HG02970 (cell line): ENCODE measurements around the gene RARRES1.
A peak's percentile ranks its signal among the peaks of the same experiment; 100 is the strongest.

ENCODE experiments used
- ATAC-seq: cut with Tn5 transposase; IDR thresholded peaks from one replicate; pipeline ENCODE4 v1.9.1; 2021; ENCODE audit warnings: mild to moderate bottlenecking, moderate library complexity, moderate number of reproducible peaks; ENCODE audit not compliant: unreplicated experiment, low FRiP score

Gene RARRES1

DNA sequence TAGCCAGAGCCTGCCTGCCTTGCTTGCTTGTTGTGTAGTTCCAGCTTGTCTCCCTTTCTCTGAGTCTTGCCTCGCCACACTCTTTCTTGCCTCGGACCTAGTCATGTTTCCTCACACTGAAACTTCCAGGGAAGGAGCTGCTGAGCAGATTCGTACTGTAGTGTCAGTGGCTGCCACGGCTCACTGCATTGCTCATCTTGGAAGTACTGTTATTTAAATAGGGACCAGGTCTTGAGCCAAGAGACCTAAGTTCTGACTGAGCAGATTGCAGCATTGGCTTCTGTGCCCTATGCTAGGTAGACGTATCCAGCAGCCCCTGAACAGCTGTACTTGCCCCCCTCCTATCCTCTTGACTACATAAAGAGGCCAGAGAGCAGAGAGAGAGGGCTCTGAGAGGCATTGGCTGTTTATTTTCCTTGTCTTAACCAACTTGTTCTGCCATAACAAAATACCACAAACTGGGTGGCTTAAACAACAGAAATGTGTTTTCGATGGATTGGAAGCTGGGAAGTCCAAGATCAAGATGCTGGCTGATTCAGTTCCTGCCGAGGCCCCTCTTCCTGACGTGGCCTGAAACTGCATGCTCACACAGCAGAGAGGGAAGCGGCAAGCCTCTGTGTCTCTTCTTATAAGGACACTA lies 5.8 kb upstream of the RARRES1 start:
- no peak for ATAC-seq

DNA sequence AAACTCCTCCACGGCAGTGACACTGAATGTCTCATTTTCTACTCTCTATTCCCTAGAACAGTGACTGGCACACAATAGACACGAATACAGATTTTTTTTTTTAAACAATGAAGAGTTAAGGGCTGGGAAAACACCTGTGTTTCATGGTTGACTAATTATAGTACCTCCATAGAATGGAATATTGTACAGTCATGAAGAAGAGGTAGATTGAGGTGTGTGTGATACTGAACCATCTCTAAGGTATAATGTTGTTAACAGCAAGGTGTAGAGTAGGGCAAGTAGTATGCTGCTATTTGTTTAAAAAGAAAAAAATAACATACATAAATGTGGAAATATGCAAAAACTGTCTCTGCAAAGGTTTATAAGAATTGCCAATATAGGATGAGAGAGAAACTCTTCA lies 5.2 kb upstream of the RARRES1 start:
- no peak for ATAC-seq

DNA sequence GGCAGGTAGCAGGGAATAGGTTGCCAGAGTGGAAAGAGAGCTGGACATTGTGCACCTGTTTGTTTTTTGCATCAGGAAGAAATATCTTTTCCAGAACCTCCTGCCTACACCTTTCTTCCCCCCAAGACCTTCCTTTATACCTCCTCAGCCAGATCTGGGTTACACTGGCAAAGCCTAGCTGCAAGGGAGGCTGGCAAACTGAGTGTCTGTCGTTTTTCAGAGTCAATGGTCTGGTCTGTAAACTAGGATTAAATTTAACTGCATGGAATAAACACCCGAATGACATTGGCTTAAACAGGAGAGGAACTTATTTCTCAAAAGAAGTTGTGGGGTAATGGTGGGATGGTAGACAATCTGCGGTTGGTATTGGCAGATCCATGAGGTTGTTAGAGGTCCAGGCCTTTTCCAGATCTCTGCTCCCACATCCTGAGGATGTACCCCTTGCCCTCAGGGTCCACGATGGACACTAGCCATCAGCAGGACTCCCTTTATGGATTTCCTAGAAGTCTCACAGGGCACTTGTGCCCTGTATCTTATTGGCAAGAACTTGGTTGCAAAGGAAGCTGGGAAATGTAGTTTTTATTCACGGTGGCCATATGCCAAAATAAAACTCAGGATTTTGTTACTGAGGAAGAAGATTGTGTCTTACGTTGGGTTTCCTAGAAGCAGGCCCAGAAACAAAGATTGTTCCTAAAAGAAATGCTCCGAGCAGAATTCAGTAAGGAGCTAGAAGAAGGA lies 3.2 kb upstream of the RARRES1 start:
- ATAC-seq, result no peak

DNA sequence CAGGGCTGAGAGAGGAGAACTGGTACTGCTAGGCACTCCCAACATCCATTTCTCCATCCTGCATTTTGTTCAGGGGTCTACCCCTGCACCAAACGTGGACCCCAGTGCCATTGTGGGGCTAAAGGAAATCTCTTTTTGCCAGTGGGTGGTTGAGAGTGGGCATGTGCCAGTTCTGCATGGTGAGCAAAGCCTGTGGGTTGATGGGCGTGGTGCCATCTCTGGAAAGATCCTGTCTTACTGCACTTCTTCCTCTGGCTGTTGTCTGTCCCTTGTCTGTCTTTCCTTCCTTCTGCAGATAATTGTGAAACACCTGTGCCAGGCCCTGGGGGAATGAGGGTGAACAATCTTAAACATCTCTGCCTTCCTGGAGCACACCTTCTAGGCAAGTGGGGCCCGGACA lies 1.4 kb upstream of the RARRES1 start:
- ATAC-seq, result no peak

DNA sequence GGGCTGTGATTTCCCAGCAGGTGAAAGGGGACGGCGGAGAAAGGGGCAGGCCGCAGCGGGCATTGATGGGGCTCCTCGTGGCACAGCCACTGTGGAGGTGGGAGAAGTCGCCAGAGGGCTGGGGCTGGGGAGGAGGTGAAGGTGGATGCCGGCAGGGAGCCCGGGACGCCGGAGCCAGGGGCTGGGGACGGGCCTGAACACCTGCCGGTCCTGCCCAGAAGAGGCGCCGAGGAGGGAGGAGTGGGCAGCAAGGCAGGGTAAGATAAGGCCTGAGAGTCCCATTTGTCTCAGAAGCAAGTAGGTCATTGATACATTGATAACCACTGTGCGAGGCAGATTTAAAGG lies 571 bp upstream of the RARRES1 start:
- ATAC-seq, result no peak

DNA sequence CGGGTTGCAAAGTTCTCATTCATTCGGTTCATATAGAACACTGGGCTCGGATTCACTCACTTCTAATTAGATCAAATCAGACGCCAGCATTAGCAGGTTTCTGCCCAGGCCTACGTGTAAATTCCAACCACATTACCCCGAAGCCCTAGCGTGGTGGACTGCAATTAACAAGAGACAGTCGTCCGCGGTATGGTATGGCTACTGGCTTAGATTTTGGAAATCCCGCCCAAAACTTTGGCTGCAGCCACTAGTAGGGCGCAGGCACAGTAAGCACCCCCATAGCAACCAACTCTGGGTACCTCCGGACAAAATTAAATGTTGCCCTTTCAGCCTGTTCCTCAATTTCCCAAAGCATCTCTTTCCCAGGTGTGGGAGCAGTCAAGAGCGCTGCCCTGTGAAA lies 771 bp downstream of the RARRES1 start:
- no peak for ATAC-seq

DNA sequence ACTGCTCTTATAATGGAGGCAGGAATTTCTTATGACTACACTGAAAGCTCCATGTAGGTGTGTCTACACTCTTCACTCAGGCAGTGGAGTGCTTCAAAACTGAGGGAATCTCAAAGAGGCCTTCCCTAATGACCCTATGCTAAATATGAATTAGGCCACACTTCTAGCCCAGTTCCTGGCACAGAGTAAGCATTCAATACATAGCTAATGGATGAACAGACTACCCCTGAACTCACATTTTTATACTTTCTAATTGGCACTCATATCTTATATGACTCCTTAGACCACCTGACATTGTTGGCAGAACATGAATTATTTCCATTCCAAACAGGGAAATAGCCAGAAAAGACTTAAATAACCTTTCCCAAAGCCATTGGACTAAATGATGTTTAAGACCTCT lies 3.4 kb downstream of the RARRES1 start:
- ATAC-seq, result no peak

DNA sequence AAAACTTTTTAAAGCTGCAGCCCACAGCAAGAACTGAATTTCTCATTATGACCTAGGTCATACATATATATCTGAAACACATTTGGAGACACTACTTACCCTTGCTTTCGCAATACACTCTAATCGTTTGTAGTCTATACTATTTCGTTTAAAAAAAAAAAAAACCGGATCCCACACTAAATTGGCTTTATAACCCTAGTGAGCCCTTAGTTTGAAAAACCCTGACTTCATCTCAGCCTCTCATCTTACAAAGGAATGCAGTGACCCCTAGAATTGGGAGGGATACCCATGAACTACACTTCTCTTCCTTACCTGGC lies 4.2 kb downstream of the RARRES1 start:
- ATAC-seq, result no peak

DNA sequence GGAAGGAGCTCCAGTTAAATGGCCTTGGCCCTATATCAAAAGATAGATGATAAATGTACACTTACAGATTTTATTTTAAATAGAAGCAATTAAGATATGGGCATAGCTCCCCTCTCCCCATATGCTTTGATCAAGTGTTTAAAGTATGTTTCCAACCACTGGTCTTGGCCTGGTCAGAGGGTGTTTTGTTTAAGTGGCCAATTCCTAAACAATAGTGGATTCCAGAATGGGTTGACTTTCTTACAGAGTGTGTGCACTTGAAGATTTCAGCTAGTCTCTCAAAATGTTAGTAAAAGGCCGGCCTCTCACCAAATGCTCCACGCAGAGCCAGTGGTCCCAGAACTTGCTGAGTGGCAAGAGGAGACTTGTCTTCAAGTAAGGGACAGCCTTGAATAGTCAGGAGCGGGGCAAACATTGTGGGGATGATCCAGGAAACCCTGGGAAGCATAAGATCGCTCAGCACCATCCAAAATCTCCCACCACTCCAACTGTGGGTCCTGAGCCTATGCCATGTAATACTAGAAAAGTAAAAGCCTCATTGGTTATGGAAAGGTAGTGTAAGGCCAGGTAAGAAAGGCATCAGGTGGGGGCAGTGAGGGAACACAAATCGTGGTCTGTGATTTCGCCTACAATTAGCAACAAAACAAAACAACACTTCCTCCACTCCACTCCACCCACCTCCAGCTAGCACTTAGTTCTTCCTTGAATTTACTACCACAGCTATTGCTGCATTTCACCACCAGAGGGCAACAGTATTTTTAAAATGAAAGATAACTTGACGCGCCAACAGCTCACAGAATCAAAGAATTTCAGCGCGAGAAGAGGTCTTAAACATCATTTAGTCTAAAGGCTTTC lies 4.8 kb downstream of the RARRES1 start:
- ATAC-seq, result peak; percentile 46

DNA sequence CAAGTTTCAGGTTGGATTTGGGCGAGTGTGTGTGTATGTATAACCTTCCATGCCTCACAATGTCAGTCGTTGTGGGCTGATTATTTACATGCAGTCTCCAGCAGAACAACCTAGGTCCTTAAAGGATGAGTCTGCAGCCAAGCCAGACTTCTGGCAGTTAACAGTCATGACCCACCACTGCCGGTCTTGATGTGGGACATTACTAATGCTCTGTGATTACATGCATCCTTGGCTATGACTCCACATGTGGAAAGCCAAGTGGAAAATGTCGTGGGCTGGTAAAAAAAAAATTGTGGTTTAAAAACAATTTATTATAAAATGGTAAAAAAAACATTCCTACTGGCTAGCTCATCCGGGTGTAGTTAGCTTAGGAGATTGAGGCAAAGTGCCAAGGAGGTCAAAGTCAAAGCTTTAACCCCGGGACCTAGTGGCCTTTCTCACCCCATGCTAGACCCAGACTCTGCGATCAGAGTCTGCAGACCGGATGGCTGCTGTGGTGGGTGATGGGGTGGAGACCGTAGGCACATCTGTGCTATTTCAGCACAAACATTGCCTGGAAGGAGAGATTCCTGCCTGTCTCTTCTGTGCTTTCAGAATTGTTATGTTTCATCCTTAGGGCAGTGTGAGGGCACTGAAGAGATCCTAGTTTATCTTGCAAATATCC lies 6.8 kb downstream of the RARRES1 start:
- ATAC-seq, result no peak

DNA sequence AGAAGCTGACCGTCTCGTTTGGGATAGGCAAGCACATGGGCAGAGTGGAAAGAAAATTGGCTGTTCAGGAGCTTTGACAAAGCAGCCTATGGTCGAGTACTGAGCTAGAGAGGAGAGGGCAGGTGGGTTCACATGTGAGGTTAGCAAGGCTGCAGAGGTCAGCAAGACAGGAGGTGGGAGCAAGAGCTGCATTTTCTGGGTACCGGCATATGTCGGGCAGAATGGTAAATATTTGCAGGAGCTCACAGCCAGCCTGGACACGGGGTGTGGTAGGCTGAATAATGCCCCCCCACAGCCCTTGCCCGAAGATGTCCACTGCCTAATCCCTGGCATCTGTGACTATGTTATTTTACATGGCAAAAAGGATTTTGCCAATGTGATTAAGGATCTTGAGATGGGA lies 8.3 kb downstream of the RARRES1 start:
- no peak for ATAC-seq

DNA sequence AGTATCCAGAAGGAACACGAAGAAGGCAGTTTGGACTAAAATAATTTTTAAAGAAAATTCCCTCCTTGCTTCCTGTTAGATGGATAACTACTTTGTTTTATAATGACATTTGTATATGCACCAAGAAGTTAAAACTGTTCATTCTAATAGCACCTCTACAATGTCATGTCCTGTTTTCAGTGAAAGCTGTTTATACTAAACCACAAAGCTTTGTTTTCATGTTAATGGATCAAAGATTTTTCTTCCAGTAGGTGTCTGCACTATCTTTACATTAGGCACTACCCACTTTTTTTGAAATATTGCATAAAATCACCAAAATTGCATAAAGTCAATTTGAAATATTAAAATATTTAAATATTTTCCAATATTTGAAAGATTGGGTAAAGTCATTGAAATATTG lies 10.1 kb downstream of the RARRES1 start:
- ATAC-seq, result no peak

DNA sequence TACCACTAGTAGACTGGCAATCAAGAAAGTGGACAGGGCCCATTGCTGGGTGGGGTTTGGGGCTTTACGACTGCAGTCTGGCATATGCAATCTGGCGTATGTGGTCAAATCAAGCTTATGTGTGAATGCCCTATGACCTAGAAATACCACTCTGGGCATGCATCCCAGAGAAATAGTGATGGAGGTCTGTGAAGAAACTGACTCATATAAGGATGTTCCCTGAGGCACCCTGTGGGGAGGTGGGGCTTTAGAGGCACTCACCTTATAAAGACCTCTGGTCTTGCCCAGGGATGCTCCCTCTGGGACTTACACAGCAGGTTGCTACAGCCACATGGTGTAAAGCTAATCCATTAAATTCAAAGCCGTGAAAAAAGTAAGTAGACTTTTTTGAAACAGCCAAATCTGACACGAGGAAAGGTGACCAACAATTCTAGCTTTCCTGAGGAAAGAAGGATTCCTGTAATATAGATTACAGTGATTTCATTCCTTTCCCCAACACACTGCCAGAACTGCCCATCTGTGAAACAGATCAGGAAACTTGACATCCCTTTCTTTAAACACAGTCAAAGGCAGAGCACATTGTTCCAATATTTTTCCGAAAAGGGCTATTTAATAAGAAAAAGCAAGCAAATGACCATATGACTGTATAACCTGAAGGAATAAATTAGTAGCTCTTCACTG lies 13.6 kb downstream of the RARRES1 start:
- no peak for ATAC-seq

DNA sequence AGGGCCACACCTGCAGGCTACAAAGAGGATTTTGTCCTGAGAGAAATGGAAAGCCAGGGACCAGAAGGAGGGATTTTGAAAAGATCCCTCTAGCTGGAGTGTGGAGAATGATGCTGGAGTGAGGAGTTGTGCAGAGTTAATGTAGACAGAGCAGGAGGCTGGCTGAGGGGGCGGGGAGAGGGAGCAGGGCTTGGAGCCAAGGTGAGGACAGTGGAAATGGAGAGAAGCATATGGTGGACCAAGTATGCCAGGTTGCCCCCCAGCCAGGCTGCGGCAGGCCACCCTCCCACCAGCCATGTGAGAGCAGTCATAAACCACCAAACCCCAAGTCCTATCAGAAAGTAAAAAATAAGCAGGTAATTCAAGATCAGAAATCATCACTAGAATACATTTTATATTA lies 14.7 kb downstream of the RARRES1 start:
- no peak for ATAC-seq

DNA sequence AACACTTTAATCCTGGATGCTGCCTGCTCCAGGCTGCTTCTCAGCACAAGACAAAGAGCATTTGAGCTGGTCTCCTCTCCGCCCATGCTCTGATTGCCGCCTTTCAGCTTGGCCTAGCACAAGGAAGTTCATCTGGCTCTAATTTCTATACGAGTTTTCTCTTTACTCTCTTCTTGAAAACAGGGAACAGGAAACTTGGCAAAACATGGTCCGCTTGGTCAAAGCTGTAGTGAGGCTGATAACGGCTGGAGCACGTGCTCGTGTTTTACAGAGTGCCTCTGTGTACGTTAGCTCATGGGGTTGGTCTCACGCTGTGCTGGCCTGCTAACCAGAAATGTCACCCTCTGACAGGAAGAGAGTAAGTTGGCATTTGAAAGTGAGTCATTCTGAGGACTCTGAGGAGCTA lies 19.2 kb downstream of the RARRES1 start:
- no peak for ATAC-seq

DNA sequence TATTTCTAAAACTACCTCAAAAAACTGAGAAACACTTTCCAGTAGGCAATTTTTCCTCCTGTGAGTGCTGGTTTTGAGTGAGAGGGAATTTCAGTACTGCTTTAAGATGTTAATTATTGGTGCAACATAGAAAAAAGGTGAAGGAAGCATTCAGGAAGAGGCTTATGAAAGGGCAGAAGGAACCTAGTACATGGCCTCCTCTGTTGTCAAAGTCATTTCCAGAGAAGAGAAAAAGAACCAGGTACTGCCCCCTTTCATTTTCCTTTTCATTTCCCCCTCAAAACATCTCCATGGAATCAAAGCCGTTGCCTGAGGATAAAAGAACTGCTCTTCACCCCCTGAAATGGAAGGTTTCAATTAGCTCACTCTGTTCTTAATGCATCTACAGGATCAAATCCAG lies 19.8 kb downstream of the RARRES1 start:
- ATAC-seq, result no peak

DNA sequence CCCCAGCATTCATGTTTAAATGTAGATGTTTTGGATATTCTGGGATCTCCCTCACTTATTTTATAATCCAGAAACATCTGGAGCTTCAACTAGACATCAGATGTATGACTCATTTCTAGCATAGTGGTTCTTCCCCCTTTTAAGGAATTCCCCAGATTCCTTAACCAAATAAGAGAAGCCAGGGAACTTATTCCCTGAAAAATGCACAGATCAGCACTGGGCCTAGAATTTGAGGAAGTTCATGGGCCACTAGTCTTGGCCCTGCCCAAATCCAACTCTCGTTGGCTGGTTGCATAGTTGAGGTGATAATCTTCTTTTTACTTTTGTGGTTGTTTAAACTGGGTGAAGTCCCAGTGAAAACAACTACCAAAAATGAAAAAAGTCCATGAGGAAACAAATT lies 20.4 kb downstream of the RARRES1 start:
- ATAC-seq, result no peak

DNA sequence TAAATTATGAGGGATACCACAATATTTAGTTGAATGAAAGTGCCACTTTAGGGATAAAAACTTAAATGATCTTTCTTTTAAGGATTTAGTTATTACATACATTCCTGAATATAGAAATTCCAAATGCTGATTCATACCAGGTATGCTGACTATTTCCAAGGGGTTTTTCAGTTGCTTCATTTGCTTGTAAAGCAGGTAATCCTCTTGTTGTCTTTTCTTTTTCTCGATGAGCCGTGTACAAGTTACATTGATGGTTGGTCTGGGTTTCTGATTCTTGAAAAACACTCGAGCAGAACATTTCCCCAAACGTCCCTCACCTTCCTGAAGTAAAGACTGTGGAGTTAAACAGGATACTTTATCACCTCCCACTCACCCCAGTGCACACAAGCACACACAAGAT lies 21.7 kb downstream of the RARRES1 start:
- no peak for ATAC-seq

DNA sequence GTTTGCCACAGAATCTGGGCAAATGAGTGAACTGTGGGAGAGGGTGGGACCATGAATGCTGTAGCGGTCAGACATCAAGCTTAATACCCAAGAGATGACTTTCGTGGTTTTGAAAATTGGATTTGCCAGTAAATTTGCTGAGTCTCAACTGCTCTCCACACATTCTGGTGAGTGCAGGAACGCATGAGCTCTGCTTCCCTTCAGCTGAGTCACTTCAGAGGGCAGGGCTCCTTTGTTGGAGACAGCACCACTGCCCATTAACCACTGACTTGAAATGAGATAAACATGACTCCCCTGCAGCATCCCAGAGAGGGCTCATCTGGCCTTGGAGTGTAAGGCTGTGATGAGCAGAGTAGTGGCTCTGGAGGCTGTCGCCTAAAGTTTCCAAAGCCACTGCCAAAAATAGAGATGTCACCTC lies 22.6 kb downstream of the RARRES1 start:
- no peak for ATAC-seq

DNA sequence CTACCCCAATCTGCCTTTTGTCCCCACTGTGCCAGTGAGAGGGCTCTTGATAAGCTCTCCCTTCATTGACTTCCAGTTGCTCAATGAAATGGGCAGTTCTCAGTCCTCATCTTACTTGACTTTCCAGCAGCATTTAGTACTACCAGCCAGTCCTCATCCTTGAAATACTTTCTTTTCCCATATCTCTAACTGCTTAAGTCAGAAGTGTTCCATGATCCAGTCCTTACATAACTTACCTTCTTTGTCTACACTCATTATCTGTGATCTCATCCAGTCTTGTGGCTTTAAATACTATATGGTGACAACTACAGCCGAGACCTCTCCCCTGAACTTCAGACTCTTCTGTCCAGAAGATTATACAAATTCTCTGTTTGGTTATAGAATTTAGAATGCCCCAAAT lies 28.7 kb downstream of the RARRES1 start:
- no peak for ATAC-seq
